HG03060 (cell line): ENCODE data around the gene TTYH3.
"Not testable (repeated sequence)": the region's sequence is repeated elsewhere in the genome, so short reads cannot be mapped to it uniquely, and the experiment has no call there.

Source experiments
- ATAC-seq: cut with Tn5 transposase; IDR thresholded peaks from one replicate; pipeline ENCODE4 v1.9.1; 2021; ENCODE audit warnings: low read depth, moderate number of reproducible peaks; ENCODE audit not compliant: unreplicated experiment

TTYH3 gene

GRCh38 chr7:2631946-2632732, at the start of gene TTYH3:
TTYH3 (plus strand) TSS chr7:2631986; CDS start chr7:2632156, 170 bp downstream.
- ATAC-seq = no peak

GRCh38 chr7:2582006-2582735, 49.6 kb upstream of the TTYH3 start:
- ATAC-seq = no peak

GRCh38 chr7:2583798-2584580, 47.8 kb upstream of the TTYH3 start:
- ATAC-seq = no peak

- ATAC-seq = no peak
These were observed 46.3 kb upstream of the TTYH3 start for GRCh38 chr7:2585446-2585845.

GRCh38 chr7:2586326-2587020, 45.3 kb upstream of the TTYH3 start:
- no peak for ATAC-seq

- no peak for ATAC-seq
These were observed 44.7 kb upstream of the TTYH3 start for GRCh38 chr7:2587134-2587533.

GRCh38 chr7:2587778-2588177, 44.0 kb upstream of the TTYH3 start:
- no peak for ATAC-seq

- no peak for ATAC-seq
These were observed 42.4 kb upstream of the TTYH3 start for GRCh38 chr7:2589341-2589740.

- not testable (repeated sequence) for ATAC-seq
These were observed 41.8 kb upstream of the TTYH3 start for GRCh38 chr7:2589941-2590340.

GRCh38 chr7:2592375-2592865, 39.4 kb upstream of the TTYH3 start:
- no peak for ATAC-seq

GRCh38 chr7:2593036-2593727, 38.6 kb upstream of the TTYH3 start:
- no peak for ATAC-seq

GRCh38 chr7:2594599-2594998, 37.2 kb upstream of the TTYH3 start:
- ATAC-seq = no peak

GRCh38 chr7:2595258-2595860, 36.4 kb upstream of the TTYH3 start:
- ATAC-seq = no peak

- no peak for ATAC-seq
These were observed 35.1 kb upstream of the TTYH3 start for GRCh38 chr7:2596464-2597272.

- no peak for ATAC-seq
These were observed 34.5 kb upstream of the TTYH3 start for GRCh38 chr7:2597273-2597640.

- no peak for ATAC-seq
These were observed 33.5 kb upstream of the TTYH3 start for GRCh38 chr7:2598154-2598823.

GRCh38 chr7:2601065-2601464, 30.7 kb upstream of the TTYH3 start:
- ATAC-seq = no peak

- no peak for ATAC-seq
These were observed 29.9 kb upstream of the TTYH3 start for GRCh38 chr7:2601907-2602306.
